ENCODE results near the gene REG4. TPM values are rescaled to one million over a fixed set of nuclear protein-coding genes. Genes with fewer than 3 reads are reported as not detected.

Gene REG4
- total and polyA plus RNA-seq, 2 donors (not counting 1 experiment from before 2014, with no cell fraction given) = not detected

GRCh38 chr1:119822406-119822805 lies 11.1 kb upstream of the REG4 start:
- Histone ChIP-seq H3K4me1 (ENCODE audit: control insufficient read depth in 2 of 2, insufficient read depth in 2 of 2, low read length in 2 of 2) (no peaks in the 10 kb centered on the region), H4K20me1 (ENCODE audit: control insufficient read depth, insufficient read depth, low read length, poor library complexity, severe bottlenecking) (no peaks in the 10 kb centered on the region), H3K27me3 (replicated peaks in 1 of 4; ENCODE audit: control extremely low read depth in 1 of 4, control insufficient read depth in 3 of 4, insufficient read depth in 4 of 4, low read length in 3 of 4) (peaks cover 0 to 8% (median 0%) of the 10 kb centered on the region in 4 experiments), H3K36me3 (replicated peaks in 1 of 2; ENCODE audit: control extremely low read depth in 1 of 2, control insufficient read depth in 1 of 2, extremely low read depth in 1 of 2, insufficient read depth in 2 of 2, low read length in 1 of 2) (no peaks in the 10 kb centered on the region), H3K4me2 (replicated peaks; ENCODE audit: low read depth, low read length, poor library complexity, severe bottlenecking) (no peak overlapping the region), H3K79me2 (ENCODE audit: control insufficient read depth, insufficient read depth, low read length) (no peaks in the 10 kb centered on the region), H3K4me3 (ENCODE audit: control extremely low read depth in 1 of 5, extremely low read depth in 1 of 5, insufficient read depth in 1 of 5, low read depth in 2 of 5, low read length in 4 of 5) (no peak overlapping the region), H3K27ac (ENCODE audit: low read length in 2 of 2) (no peak overlapping the region), H3K9ac (ENCODE audit: low read length) (no peak overlapping the region), H3K9me3 (ENCODE audit: control extremely low read depth in 1 of 3, control insufficient read depth in 2 of 3, insufficient read depth in 1 of 3, low read length in 2 of 3) (peaks cover 0 to 3% (median 0%) of the 10 kb centered on the region in 3 donors), H2AFZ (ENCODE audit: insufficient read depth, low read depth, low read length, poor library complexity, severe bottlenecking) (no peak overlapping the region)
- ChIA-PET POLR2A (no interaction called here), CTCF (interaction anchor here (1.7 kb wide), 1 partner anchor 13 kb away, joined by 5 read pairs; no protein-coding TSS in a partner anchor)
- 82% methylated on average over 3 of the region's 3 CpGs for WGBS (ENCODE audit: insufficient coverage)
- intact Hi-C loops (cut with micrococcal nuclease) = no loop called here
- Mint-ChIP-seq H3K9me3 (ENCODE audit: insufficient read depth) (no peaks in the 10 kb centered on the region), H3K27me3 (peaks cover 24% of the 10 kb centered on the region), H3K4me1 (no peaks in the 10 kb centered on the region), H3K27ac (no peak overlapping the region), H3K4me3 (no peak overlapping the region)
- ATAC-seq (ENCODE audit: low read depth) = no peak
- DNase-seq = no peak
- TF ChIP-seq EZH2 (IDR thresholded peaks at IDR 0.05; ENCODE audit: borderline replicate concordance, insufficient read depth, low read depth, low read length, poor library complexity, severe bottlenecking) = no peak
- no peak for TF ChIP-seq CTCF (IDR thresholded peaks at IDR 0.05)

- no peak overlapping the region for H3K4me3 Mint-ChIP-seq
- TF ChIP-seq EZH2 (IDR thresholded peaks at IDR 0.05; ENCODE audit: borderline replicate concordance, insufficient read depth, low read depth, low read length, poor library complexity, severe bottlenecking) (no peak), CTCF (IDR thresholded peaks at IDR 0.05) (no peak)
- Histone ChIP-seq H4K20me1 (ENCODE audit: control insufficient read depth, insufficient read depth, low read length, poor library complexity, severe bottlenecking) (no peaks in the 10 kb centered on the region), H3K4me3 (ENCODE audit: control extremely low read depth in 1 of 5, extremely low read depth in 1 of 5, insufficient read depth in 1 of 5, low read depth in 2 of 5, low read length in 4 of 5) (no peak overlapping the region), H3K36me3 (replicated peaks in 1 of 2; ENCODE audit: control extremely low read depth in 1 of 2, control insufficient read depth in 1 of 2, extremely low read depth in 1 of 2, insufficient read depth in 2 of 2, low read length in 1 of 2) (no peaks in the 10 kb centered on the region), H3K4me2 (replicated peaks; ENCODE audit: low read depth, low read length, poor library complexity, severe bottlenecking) (no peak overlapping the region), H3K27ac (ENCODE audit: low read length in 2 of 2) (no peak overlapping the region), H3K79me2 (ENCODE audit: control insufficient read depth, insufficient read depth, low read length) (no peaks in the 10 kb centered on the region), H3K27me3 (replicated peaks in 1 of 4; ENCODE audit: control extremely low read depth in 1 of 4, control insufficient read depth in 3 of 4, insufficient read depth in 4 of 4, low read length in 3 of 4) (peaks cover 0 to 8% (median under 1%) of the 10 kb centered on the region in 4 experiments), H3K9ac (ENCODE audit: low read length) (no peak overlapping the region), H2AFZ (ENCODE audit: insufficient read depth, low read depth, low read length, poor library complexity, severe bottlenecking) (no peak overlapping the region), H3K9me3 (ENCODE audit: control extremely low read depth in 1 of 3, control insufficient read depth in 2 of 3, insufficient read depth in 1 of 3, low read length in 2 of 3) (peaks cover 0 to 3% (median 0%) of the 10 kb centered on the region in 3 donors), H3K4me1 (ENCODE audit: control insufficient read depth in 2 of 2, insufficient read depth in 2 of 2, low read length in 2 of 2) (no peaks in the 10 kb centered on the region)
- no peaks in the 10 kb centered on the region for H3K9me3 Mint-ChIP-seq (ENCODE audit: insufficient read depth)
- POLR2A ChIA-PET = no interaction called here
- H3K27ac Mint-ChIP-seq = no peak overlapping the region
- CTCF ChIA-PET = interaction anchor here (2.6 kb wide), 1 partner anchor 9 kb away, joined by 11 read pairs; no protein-coding TSS in a partner anchor
- ATAC-seq (ENCODE audit: low read depth) (no peak), DNase-seq (no peak)
- no CpG with 5 or more reads among the region's 2 CpGs for WGBS (ENCODE audit: insufficient coverage)
- intact Hi-C loops (cut with micrococcal nuclease) = no loop called here
- no peaks in the 10 kb centered on the region for H3K4me1 Mint-ChIP-seq
- H3K27me3 Mint-ChIP-seq = peaks cover 6% of the 10 kb centered on the region
Measured at GRCh38 chr1:119818181-119818580, 6.9 kb upstream of the REG4 start.

Data from B cell (primary cell).